Mucosa of gallbladder (tissue), 1 donor: ENCODE measurements around the gene PLEKHD1. TPM values are rescaled to one million over a fixed set of nuclear protein-coding genes. Genes with fewer than 3 reads are reported as not detected.

Source experiments
- total RNA-seq: library from RNA; stranded (reverse); gene quantifications from one replicate; pipeline ENCODE4 v1.2.1, GENCODE V29; 2021
- donor health status: DM: no; HTN: no; CAD: no.

Gene PLEKHD1
- total RNA-seq, 1 donor from 2014 or later: 0.06 TPM

Other genes with a start within 250 kb of the PLEKHD1 start
- 4.1 TPM for gene GALNT16, start 224.6 kb upstream of the PLEKHD1 start, total RNA-seq
- 136 TPM for gene ERH, start 86.4 kb upstream of the PLEKHD1 start, total RNA-seq
- 71.2 TPM for gene SLC39A9, start 86.0 kb upstream of the PLEKHD1 start, total RNA-seq
- not detected for gene CCDC177, start 90.1 kb downstream of the PLEKHD1 start, total RNA-seq
- gene SUSD6, start 126.9 kb downstream of the PLEKHD1 start, total RNA-seq: 85.1 TPM